Activated CD8-positive, alpha-beta memory T cell treated with anti-CD3 and anti-CD28 coated beads for 4 hours (primary cell): ENCODE data around the gene TMEM33.

Experiments used
- DNase-seq, 2 donors: peaks; one replicate each; pipeline ENCODE4 v3.0.0-alpha.2; 2020; ENCODE audit warnings: low read depth in 2 of 2

The TMEM33 gene

DNA sequence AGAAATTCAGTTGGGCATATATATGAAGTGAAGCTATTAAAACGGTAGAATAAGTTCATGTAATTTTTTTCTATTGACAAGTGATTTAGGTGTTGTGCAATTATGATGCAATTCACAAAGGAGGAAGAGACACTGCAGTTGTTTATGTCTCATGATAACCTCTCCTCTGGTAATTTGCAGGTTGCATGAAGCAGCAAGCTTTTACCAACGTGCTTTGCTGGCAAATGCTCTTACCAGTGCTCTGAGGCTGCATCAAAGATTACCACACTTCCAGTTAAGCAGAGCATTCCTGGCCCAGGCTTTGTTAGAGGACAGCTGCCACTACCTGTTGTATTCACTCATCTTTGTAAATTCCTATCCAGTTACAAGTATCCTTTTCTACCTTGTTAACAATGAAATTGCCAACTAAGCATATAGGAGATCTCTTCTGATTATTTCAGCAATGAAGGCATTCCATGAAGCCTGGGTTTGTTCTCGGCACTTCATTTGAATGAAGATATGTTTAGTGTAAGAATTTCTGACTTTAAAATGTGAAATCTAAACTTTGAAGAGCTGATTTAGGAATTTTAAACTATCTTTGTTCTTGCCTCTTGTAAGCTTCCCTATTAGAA, 3.9 kb downstream of the TMEM33 start:
- no peak for DNase-seq

- no peak for DNase-seq
Observed at GRCh38 chr4:41940834-41941233, 5.6 kb downstream of the TMEM33 start.

GRCh38 chr4:41943506-41943905, 8.3 kb downstream of the TMEM33 start:
- no peak for DNase-seq

GRCh38 chr4:41944089-41944488, 8.9 kb downstream of the TMEM33 start:
- no peak for DNase-seq

- DNase-seq = no peak
Observed at GRCh38 chr4:41949531-41949930, 14.3 kb downstream of the TMEM33 start.

DNA sequence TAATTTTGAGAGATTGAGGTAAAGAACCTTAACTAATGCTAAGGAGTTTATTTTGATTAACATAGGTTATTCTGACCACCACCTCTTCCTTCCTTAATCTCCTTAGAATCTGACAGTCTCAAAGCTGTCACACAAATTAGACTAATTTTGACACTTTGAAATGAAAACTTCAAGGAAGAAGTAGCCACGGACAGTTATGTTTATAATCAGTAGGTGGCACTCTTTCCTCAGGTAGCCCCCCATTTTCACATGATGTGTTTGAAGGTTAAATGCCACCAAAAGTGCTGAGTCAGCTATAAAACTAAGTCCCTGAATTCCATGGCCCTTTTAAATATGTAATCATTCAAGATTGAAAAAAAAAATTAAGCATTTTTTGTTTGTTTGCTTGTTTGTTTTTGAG, 22.4 kb downstream of the TMEM33 start:
- DNase-seq = no peak

DNA sequence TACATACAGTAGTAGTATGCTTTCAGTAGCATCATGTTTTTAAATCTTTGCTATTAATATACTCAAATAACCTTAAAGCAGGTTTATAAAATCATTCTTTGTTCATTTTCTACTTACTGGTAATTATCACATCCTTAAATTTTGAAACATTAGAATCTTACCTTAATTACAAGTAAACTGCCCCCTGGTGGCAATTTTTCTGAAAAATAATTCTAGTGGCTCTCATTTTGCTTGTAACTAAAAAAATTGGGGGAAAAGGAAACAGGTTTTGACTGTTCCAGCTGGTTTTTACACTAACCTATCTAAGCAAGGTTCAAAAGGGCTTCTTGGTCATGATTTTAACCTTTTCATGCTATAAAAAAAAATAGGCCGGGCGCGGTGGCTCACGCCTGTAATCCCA, 27.9 kb downstream of the TMEM33 start:
- no peak for DNase-seq

DNA sequence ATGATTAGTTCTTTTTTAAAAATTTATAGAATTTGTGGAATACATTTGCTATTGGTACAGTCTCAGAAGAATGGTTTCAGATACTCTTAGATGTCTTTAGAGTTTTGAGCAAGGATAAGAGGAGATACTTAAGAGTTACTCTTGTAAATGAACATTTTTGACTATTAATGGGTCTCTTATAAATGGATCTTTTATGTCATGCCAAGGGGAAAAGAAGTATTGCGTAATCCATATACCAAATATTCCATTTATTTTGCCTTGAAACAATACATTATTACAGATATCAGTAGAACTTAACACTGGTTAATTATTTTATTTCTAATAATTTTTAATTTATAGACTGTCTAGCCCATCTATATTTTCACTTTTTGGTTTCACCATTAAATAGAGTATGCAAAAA, 29.2 kb downstream of the TMEM33 start:
- DNase-seq = no peak

DNA sequence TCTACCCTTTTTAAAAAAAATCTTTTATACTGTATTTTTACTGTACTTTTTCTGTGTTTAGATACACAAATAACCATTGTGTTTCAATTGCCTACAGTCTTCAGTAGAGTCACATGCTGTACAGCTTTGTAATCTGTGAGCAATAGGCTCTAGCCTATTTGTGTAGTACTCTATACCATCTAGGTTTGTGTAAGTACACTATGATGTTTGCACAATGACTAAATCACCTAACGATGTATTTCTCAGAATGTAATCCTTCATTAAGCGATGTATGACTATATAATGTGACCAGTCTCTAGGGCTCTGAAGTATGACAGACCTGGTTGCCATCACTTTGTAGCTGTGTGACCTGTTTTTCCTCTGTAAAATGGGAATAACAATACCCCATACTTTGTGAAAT, 32.2 kb downstream of the TMEM33 start:
- DNase-seq = no peak

DNA sequence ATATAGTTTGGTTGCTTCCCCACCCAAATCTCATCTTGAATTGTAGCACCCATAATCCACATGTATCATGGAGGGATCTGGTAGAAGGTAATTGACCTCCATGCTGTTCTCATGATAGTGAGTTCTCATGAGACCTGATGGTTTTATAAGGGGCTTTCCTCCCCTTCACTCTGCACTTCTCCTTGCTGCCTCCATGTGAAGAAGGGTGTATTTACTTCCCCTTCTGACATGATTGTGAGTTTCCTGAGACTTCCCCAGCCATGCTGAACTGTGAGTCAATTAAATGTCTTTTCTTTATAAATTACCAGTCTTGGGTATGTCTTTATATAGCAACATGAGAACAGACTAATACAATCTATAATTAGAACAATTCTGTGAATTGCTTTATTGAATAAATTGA, 34.4 kb downstream of the TMEM33 start:
- DNase-seq = no peak

DNA sequence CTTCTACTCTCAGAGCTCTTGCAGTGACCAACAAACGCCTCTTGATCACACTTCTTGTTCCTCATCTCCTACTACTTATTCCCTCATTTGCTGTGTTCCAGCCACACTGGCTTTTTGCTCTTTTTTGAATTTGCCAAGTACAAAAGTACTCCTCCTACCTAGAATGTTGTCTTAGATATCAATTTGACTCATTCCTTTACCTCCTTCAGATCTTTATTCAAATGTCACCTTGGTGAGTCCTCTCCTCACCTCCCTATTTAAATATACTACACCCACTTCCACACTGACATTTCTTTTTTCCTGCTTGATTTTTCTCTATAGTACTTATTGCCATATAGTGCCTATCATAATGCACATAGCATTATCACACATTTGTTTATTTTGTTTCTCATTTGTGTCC, 40.1 kb downstream of the TMEM33 start:
- no peak for DNase-seq

- DNase-seq = no peak
Observed at GRCh38 chr4:41976775-41977516, 41.7 kb downstream of the TMEM33 start.

- no peak for DNase-seq
Observed at GRCh38 chr4:41977709-41978108, 42.5 kb downstream of the TMEM33 start.

GRCh38 chr4:41981456-41981855, 46.2 kb downstream of the TMEM33 start, which contains the start of gene DCAF4L1:
DCAF4L1 (plus strand) TSS chr4:41981756; CDS start chr4:41981793, 37 bp downstream.
- no peak for DNase-seq

DNA sequence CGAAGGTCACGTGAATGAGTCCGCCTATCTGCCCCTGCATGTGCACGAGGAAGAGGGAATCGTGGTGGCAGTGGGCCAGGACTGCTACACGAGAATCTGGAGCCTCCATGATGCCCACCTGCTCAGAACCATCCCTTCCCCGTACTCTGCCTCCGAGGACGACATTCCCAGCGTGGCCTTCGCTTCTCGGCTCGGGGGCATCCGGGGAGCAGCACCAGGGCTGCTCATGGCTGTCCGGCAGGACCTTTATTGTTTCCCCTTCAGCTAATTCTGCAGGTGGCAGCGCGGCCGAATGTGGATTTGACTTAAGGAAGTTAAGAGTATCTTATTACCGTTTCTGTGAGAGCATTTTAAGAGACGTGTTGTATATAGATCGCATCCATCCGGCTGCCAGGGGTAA, 47.5 kb downstream of the TMEM33 start:
- DNase-seq = no peak

- DNase-seq = no peak
Observed at GRCh38 chr4:41985151-41985550, 49.9 kb downstream of the TMEM33 start.

DNA sequence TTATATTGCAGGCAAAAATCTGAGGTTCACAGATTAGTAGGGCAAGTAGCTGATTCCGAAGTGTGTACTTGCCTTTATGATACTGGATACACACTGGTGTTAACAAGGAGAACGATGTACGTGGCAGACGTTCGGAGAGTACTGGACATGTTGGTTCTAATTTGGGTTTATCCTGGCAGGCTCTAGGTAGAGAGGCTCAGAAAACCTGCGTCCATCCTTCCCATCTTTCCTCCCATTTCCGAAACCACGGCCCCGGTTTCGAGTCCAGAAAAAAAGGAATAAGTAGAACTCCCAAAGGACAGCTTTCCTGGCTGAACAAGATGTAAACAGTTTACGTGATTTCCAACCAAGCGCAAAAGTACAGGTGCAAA, 54.8 kb downstream of the TMEM33 start:
- DNase-seq = no peak

GRCh38 chr4:41990365-41991111, 55.3 kb downstream of the TMEM33 start, which contains the start of gene SLC30A9:
SLC30A9 (plus strand) TSS chr4:41990530; CDS start chr4:41990652, 122 bp downstream.
- DNase-seq = peak; percentile 84 to 91

GRCh38 chr4:41991916-41992767, 56.9 kb downstream of the TMEM33 start:
- no peak for DNase-seq

DNA sequence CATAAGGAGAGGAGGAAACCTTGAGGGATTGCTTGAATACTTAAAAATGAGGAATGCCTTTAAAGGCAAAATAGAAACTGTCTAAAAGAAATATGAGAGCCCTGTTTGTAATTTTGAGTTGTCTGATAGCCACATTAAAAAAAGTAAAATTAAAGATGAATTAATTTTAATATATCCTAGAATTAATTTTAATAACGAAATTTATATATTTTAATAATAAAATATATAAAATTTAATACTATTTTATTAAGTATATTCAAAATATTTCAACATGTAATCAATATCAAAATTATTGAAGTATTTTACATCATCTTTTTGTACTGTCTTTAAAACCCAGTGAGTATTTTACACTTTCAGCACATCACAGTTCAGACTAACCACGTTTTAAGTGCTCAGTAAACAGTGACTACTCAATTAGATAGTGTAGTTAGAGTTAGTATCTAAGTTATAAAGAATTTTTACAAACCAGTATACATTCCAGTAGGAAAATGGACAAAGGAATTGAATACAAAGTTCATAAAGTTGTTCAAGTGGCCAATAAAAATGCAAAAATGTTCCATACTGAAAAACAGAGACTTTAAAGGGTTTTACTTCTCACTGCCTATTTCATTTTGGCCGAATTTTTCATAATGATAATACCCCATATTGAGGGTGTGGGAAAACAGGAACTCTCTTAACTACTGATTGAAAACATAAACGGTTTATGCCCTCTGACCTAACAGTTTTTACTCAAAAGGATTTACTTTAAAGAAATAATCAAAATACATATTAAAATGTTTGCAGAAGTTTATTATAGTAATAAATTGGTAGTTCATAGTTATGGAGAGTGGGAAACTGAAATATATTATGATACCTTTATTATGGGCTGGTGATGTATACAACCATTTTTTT, 58.0 kb downstream of the TMEM33 start:
- no peak for DNase-seq

DNA sequence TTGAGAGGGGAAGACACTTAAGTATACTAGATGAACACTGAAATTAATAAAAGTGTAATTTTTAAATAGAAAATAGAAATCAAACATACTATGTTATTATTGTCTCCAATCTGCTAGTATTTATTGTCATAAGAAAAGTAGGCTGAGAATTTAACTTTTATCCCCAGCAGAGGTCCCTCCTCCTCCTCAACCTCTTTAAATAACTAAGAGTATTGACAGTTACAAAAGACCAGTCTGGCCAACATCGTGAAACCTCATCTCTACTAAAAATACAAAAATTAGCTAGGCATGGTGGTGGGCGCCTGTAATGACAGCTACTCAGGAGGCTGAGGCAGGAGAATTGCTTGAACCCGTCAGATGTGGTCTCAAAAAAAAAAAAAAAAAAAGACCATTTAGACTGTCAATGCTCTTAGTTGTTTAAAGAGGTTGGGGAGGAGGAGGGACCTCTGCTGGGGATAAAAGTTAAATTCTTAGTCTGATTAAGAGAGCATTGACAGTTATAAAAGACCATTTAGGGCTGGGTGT, 59.3 kb downstream of the TMEM33 start:
- DNase-seq = no peak
